GM12873 (cell line): ENCODE data around the gene ZNF423.

ENCODE experiments used
- TF ChIP-seq, protein P1 (sequence below): IDR thresholded peaks from 2 replicates; pipeline ENCODE4 v1.5.1; 2012; ENCODE audit warnings: low read depth, mild to moderate bottlenecking, moderate library complexity, low read length, control low read depth; ENCODE audit not compliant: insufficient read depth; ENCODE audit errors: missing control alignments

ZNF423 gene

DNA sequence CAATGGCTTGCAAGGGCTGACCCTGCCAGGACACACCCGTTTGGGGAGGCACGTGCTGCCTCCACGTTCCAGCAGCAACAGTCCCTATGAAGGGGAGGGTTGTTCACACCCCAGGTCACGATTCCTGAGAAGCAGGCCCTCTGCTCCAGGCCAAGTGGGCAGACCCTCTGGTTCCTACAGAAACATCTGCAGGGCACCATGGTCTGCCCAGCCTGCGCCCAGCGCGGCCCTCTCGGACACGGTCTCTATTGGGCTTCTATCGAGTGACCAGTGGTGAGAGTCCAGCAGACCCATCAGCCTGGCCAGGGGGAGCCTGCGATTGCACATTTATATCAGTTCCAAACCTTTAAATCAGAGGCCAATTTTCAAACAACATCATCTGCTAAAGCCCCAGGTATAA, 128.3 kb downstream of the ZNF423 start:
- TF ChIP-seq, protein P1, sequence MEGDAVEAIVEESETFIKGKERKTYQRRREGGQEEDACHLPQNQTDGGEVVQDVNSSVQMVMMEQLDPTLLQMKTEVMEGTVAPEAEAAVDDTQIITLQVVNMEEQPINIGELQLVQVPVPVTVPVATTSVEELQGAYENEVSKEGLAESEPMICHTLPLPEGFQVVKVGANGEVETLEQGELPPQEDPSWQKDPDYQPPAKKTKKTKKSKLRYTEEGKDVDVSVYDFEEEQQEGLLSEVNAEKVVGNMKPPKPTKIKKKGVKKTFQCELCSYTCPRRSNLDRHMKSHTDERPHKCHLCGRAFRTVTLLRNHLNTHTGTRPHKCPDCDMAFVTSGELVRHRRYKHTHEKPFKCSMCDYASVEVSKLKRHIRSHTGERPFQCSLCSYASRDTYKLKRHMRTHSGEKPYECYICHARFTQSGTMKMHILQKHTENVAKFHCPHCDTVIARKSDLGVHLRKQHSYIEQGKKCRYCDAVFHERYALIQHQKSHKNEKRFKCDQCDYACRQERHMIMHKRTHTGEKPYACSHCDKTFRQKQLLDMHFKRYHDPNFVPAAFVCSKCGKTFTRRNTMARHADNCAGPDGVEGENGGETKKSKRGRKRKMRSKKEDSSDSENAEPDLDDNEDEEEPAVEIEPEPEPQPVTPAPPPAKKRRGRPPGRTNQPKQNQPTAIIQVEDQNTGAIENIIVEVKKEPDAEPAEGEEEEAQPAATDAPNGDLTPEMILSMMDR = no peak

DNA sequence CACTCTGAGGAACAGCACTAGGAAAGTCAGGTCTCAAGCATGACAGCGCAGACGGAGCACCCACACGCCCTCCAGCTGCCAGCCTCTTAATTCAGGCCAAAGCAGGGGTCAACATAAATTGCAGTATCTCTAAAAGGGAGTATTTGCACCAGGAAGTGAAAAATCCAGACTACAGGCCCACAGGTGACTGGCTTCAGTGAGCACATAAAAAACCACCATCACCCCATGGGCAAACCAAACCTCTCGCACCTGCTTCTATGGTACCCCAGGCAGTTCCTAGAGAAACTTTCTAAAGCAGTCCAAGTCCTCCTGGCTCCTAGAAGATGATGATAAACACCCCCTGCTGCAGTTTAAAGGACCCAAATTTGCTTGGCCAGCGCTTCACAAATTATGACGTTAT, 129.8 kb downstream of the ZNF423 start:
- TF ChIP-seq, protein P1 = no peak

DNA sequence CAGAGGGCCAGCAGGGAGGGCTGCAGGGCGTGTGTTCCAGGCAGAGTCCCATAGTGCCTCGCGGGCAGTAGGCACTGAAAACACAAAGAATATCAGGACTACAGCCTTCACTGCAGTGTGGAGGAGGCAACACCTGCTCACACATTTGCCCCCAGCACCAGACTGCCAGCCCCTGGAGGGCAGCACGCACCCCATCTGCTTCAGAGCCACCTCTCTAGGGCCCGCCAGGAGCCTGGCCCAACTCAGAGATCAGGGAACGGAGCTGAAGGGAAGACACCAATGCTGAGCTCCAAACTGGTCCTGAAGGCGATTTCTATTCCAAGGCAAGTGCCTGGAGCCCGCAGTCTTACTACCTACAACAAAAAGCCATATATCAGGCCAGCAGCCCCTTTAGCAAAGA, 130.3 kb downstream of the ZNF423 start:
- TF ChIP-seq, protein P1 = no peak

DNA sequence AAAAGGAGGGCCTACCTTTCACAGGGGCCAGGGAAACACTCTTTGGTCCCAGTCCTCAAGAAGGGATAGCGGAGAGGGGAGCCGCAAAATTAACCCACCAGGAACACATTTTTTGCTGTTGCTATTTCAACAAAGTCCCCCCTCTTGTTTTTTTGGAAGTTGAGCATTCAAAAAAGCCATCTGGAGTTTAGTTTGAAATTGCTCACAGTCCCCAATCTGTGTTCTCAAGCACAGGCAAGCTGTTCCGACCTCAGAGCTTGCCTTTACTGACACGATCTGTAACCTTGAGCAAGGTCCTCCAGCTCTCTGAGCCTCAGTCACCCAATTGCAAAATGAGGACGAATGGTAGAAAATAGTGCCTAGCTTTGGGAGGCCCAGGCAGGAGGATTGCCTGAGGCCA, 131.1 kb downstream of the ZNF423 start:
- TF ChIP-seq, protein P1 = no peak

DNA sequence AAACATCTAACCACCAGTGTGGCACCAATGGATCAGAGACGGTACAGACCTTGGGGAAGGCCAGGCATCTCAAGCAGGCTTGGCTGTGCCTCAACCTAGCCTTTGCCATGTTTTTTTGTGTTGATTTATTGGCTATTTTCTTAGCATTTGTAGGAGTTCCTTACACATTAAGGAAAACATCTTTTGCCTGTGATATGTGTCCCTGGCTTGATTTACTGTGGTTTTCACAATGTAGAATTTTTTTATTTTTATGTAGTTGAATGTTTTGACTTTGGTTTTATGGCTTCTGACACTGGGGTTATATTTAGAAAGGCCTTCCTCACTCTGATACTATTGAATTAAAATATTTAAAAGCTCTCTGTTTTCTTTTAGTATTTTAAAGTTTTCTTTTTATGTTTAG, 132.6 kb downstream of the ZNF423 start:
- TF ChIP-seq, protein P1 = no peak

DNA sequence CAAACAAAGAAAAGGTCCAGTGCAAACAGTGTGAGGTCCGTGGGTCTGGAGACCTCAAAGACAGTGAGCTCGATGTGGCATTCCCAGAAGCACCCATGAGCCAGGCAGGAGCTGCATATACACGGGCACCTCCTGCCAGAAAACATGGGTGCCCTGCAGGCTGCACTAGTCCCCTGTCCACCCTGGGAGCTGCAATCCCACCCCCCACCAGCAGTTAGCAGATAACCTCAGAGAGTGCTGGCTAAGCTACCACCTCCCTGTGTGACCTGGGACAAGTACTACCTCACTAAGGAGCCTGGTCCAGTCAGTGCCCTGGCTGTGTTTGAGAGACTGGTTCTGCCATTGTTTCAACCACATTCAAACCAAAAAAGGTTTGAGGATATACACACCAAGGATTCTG, 135.7 kb downstream of the ZNF423 start:
- TF ChIP-seq, protein P1 = no peak

DNA sequence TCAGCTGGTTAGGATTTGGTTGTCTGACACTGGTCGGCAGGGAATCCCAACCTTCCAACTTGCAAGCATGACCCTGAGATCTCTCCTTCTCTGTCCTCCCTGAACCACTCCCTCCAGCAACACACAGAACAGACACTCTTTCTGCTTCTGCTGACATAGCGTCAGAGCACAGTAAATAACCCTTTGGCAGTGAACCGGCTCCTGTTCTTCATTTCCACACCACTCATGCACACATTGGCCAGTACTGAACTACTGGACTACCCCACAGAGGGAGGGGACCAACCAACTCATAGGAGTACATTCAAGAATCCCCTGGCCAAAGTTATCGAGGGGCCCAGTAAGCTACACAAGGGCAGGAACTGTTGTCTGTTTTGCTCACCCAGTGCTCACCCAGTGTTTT, 138.2 kb downstream of the ZNF423 start:
- TF ChIP-seq, protein P1 = no peak
